IMR-90 (cell line): ENCODE results near the gene COL18A1. TPM values are rescaled to one million over a fixed set of nuclear protein-coding genes. Genes with fewer than 3 reads are reported as not detected.

ENCODE experiments used
- ATAC-seq: fragments of 200-7000 bp; cut with Tn5 transposase; 2 replicates; pipeline ENCODE4 v1.9.1; 2020; ENCODE audit warnings: low read depth, mild to moderate bottlenecking, moderate library complexity
- BruUV-seq: library from RNA; stranded (reverse); fragments of 400-500 nt; replicated peaks from 2 replicates; lab custom pipeline; 2021; lab: Mats Ljungman, UMichigan
- CTCF ChIA-PET: fragments of 300-600 bp; formaldehyde crosslinking; extraction: SDS; loops from one replicate; lab custom pipeline; 2021; ENCODE audit warnings: antibody characterized with exemption; lab: Yijun Ruan, JAX
- POLR2A ChIA-PET: fragments of 300-600 bp; sonication (Branson Sonifier 250); formaldehyde crosslinking; loops from one replicate; lab custom pipeline; 2022; ENCODE audit warnings: antibody characterized with exemption; ENCODE audit not compliant: unreplicated experiment; lab: Charles Lee
- DNase-seq: peaks from one replicate; pipeline ENCODE4 v3.0.0; 2013
- H2AFZ ChIP-seq: replicated peaks from 2 replicates; pipeline ENCODE3; 2013; ENCODE audit warnings: low read length, mild to moderate bottlenecking; ENCODE audit not compliant: poor library complexity
- H2AK5ac ChIP-seq: 2 replicates; pipeline ENCODE4 v1.6.1; 2013; ENCODE audit warnings: low read depth, low read length, inconsistent platforms
- H2AK9ac ChIP-seq: replicated peaks from 2 replicates; pipeline ENCODE3; 2013; ENCODE audit warnings: mild to moderate bottlenecking, low read depth, low read length, moderate library complexity; ENCODE audit not compliant: poor library complexity
- H2BK120ac ChIP-seq: 2 replicates; pipeline ENCODE4 v1.6.1; 2013; ENCODE audit warnings: low read depth, low read length, inconsistent platforms
- H2BK15ac ChIP-seq: 3 replicates; pipeline ENCODE4 v1.6.1; 2013; ENCODE audit warnings: low read depth, low read length, inconsistent platforms
- H2BK20ac ChIP-seq: 2 replicates; pipeline ENCODE4 v1.6.1; 2013; ENCODE audit warnings: low read depth, mild to moderate bottlenecking, inconsistent platforms, low read length, moderate library complexity
- H2BK5ac ChIP-seq: 2 replicates; pipeline ENCODE4 v1.6.1; 2013; ENCODE audit warnings: mild to moderate bottlenecking, low read depth, low read length, inconsistent platforms; ENCODE audit not compliant: poor library complexity, severe bottlenecking
- H3K14ac ChIP-seq: replicated peaks from 2 replicates; pipeline ENCODE4 v1.6.1; 2013; ENCODE audit warnings: low read depth, low read length, inconsistent platforms
- H3K18ac ChIP-seq: 2 replicates; pipeline ENCODE4 v1.6.1; 2013; ENCODE audit warnings: low read depth, low read length, control low read depth
- H3K23ac ChIP-seq: 2 replicates; pipeline ENCODE4 v1.6.1; 2013; ENCODE audit warnings: low read depth, low read length, inconsistent platforms
- H3K27ac ChIP-seq: 2 replicates; pipeline ENCODE4 v1.5.1; 2013; ENCODE audit warnings: mild to moderate bottlenecking, control low read depth, low read length; ENCODE audit not compliant: insufficient read depth
- H3K27me3 ChIP-seq: 2 replicates; pipeline ENCODE4 v1.6.1; 2013; ENCODE audit warnings: low read length; ENCODE audit not compliant: control insufficient read depth, insufficient read depth
- H3K36me3 ChIP-seq: 2 replicates; pipeline ENCODE4 v1.6.1; 2013; ENCODE audit warnings: low read length, mixed read lengths; ENCODE audit not compliant: control insufficient read depth, insufficient read depth
- H3K4ac ChIP-seq: 2 replicates; pipeline ENCODE4 v1.6.1; 2013; ENCODE audit warnings: low read depth, low read length, inconsistent platforms
- H3K4me1 ChIP-seq: 2 replicates; pipeline ENCODE4 v1.6.1; 2013; ENCODE audit warnings: low read length, mixed read lengths; ENCODE audit not compliant: control insufficient read depth, insufficient read depth
- H3K4me2 ChIP-seq: 2 replicates; pipeline ENCODE4 v1.6.1; 2013; ENCODE audit warnings: low read depth, mild to moderate bottlenecking, control low read depth, low read length, moderate library complexity
- H3K4me3 ChIP-seq: 2 replicates; pipeline ENCODE4 v1.5.1; 2013; ENCODE audit warnings: low read depth, mild to moderate bottlenecking, control low read depth, low read length, moderate library complexity; ENCODE audit not compliant: insufficient read depth
- H3K56ac ChIP-seq: 2 replicates; pipeline ENCODE4 v1.6.1; 2013; ENCODE audit warnings: low read length, inconsistent platforms; ENCODE audit not compliant: insufficient read depth; ENCODE audit errors: extremely low read depth
- H3K79me1 ChIP-seq, 2 experiments: 2 replicates each; pipeline ENCODE4 v1.6.1; 2013; ENCODE audit warnings: low read length in 2 of 2, inconsistent platforms in 1 of 2, low read depth in 1 of 2
- H3K9ac ChIP-seq: 2 replicates; pipeline ENCODE4 v1.6.1; 2013; ENCODE audit warnings: low read depth, low read length, control low read depth
- H3K9me1 ChIP-seq: 2 replicates; pipeline ENCODE4 v1.6.1; 2013; ENCODE audit warnings: low read length, inconsistent platforms; ENCODE audit not compliant: insufficient read depth
- H3K9me3 ChIP-seq: 2 replicates; pipeline ENCODE4 v1.6.1; 2013; ENCODE audit warnings: low read length; ENCODE audit not compliant: control insufficient read depth, insufficient read depth
- H4K20me1 ChIP-seq: 2 replicates; pipeline ENCODE4 v1.6.1; 2013; ENCODE audit warnings: low read length, inconsistent platforms; ENCODE audit not compliant: insufficient read depth
- H4K5ac ChIP-seq: 2 replicates; pipeline ENCODE4 v1.6.1; 2013; ENCODE audit warnings: mild to moderate bottlenecking, low read depth, low read length, control low read depth
- H4K8ac ChIP-seq, 2 experiments: 2 replicates each; pipeline ENCODE4 v1.6.1; 2013; ENCODE audit warnings: low read depth in 2 of 2, low read length in 2 of 2, control low read depth in 1 of 2, inconsistent platforms in 1 of 2
- H4K91ac ChIP-seq: 2 replicates; pipeline ENCODE4 v1.6.1; 2013; ENCODE audit warnings: low read depth, low read length, inconsistent platforms; ENCODE audit not compliant: insufficient read depth
- MAFK ChIP-seq: IDR thresholded peaks from 2 replicates; pipeline ENCODE4 v1.6.1; 2012; ENCODE audit warnings: low read depth, low read length, improper control_type of control experiment
- MAZ ChIP-seq: IDR thresholded peaks from 2 replicates; pipeline ENCODE4 v1.6.1; 2012; ENCODE audit warnings: low read depth, mild to moderate bottlenecking, low read length, improper control_type of control experiment, moderate library complexity, borderline replicate concordance
- MXI1 ChIP-seq: IDR thresholded peaks from 2 replicates; pipeline ENCODE4 v1.6.1; 2012; ENCODE audit warnings: low read depth, mild to moderate bottlenecking, low read length, moderate library complexity, borderline replicate concordance
- POLR2A ChIP-seq: IDR thresholded peaks from 2 replicates; pipeline ENCODE4 v1.6.1; 2012; ENCODE audit warnings: mild to moderate bottlenecking, low read depth, low read length
- RAD21 ChIP-seq: IDR thresholded peaks from 2 replicates; pipeline ENCODE4 v1.6.1; 2012; ENCODE audit warnings: low read length, improper control_type of control experiment
- RCOR1 ChIP-seq: IDR thresholded peaks from 2 replicates; pipeline ENCODE4 v1.6.1; 2012; ENCODE audit warnings: mild to moderate bottlenecking, low read length, improper control_type of control experiment; ENCODE audit not compliant: insufficient replicate concordance
- RFX5 ChIP-seq: IDR thresholded peaks from 2 replicates; pipeline ENCODE4 v1.8.0; 2012; ENCODE audit warnings: low read depth, mild to moderate bottlenecking, low read length, moderate library complexity
- SMC3 ChIP-seq: fragments of 150-350 bp; IDR thresholded peaks from 2 replicates; pipeline ENCODE4 v1.6.1; 2016; ENCODE audit warnings: low read depth, mild to moderate bottlenecking, antibody characterized with exemption, low read length, moderate library complexity
- WGBS, 2 experiments: methylation state at CpG; one replicate each; pipeline versions ENCODE4 v1.1.5 to v1.1.7; 2013; ENCODE audit warnings: missing lambda C conversion rate in 2 of 2; ENCODE audit not compliant: insufficient read length in 1 of 2; ENCODE audit errors: extremely low coverage in 2 of 2; 5-methylcytosine and 5-hydroxymethylcytosine counted together
- dilution Hi-C: fragments of 300-500 bp; cut with HindIII; formaldehyde crosslinking; loops from one replicate; pipeline ENCODE4 v1.14.3; 2018; ENCODE audit warnings: low sequenced_read_pairs; ENCODE audit not compliant: unreplicated experiment
- in situ Hi-C: fragments of 300-500 bp; cut with MboI; formaldehyde crosslinking; loops from 3 replicates; pipeline ENCODE4 v1.14.3; 2019; ENCODE audit warnings: low sequenced_read_pairs, inconsistent platforms, mixed read lengths
- intact Hi-C: fragments of 100-400 bp; cut with micrococcal nuclease; formaldehyde crosslinking; loops from 2 replicates; pipeline ENCODE4 v1.10.0; 2022
- polyA plus RNA-seq, 3 experiments: library from polyadenylated mRNA; depleted of rRNA; stranded (reverse); fragments of >200 nt; gene quantifications; 2 replicates each; pipeline ENCODE4 v1.2.3, GENCODE V29; 2012; ENCODE audit warnings: low replicate concordance in 1 of 3
- total RNA-seq: library from RNA; depleted of rRNA; stranded (reverse); fragments of >200 nt; gene quantifications from 2 replicates; pipeline ENCODE4 v1.2.3, GENCODE V29; 2012
- TF ChIP-seq, protein P1 (sequence below): fragments of 150-350 bp; IDR thresholded peaks from 2 replicates; pipeline ENCODE4 v1.6.1; 2017; ENCODE audit warnings: mild to moderate bottlenecking, antibody characterized with exemption, low read length, low read depth

Gene COL18A1
- total and polyA plus RNA-seq, 2 of the 4 experiments (the other 2 are of a cell fraction) = 4.3 to 46.7 TPM

- Histone ChIP-seq H3K4me3 (no peak overlapping the region), H4K5ac (no peak overlapping the region), H2AK9ac (peak overlapping the region; percentile 65), H2AK5ac (no peak overlapping the region), H3K9me1 (peaks cover 6% of the 10 kb centered on the region; the same call in 1 of the 2 replicates), H3K9me3 (no peaks in the 10 kb centered on the region), H3K23ac (no peak overlapping the region), H4K20me1 (no peaks in the 10 kb centered on the region), H2AFZ (no peak overlapping the region), H4K91ac (no peak overlapping the region), H3K79me1 (no peaks in the 10 kb centered on the region), H3K4me1 (peaks cover 9% of the 10 kb centered on the region), H4K8ac (no peak overlapping the region), H3K14ac (no peak overlapping the region), H2BK15ac (no peak overlapping the region), H3K36me3 (no peaks in the 10 kb centered on the region), H2BK5ac (no peak overlapping the region), H3K56ac (no peak overlapping the region), H3K18ac (no peak overlapping the region), H3K27me3 (no peaks in the 10 kb centered on the region; the same call in 1 of the 2 replicates), H3K4ac (no peak overlapping the region), H3K27ac (no peak overlapping the region), H3K4me2 (no peak overlapping the region), H3K9ac (no peak overlapping the region), H2BK120ac (no peak overlapping the region), H2BK20ac (no peak overlapping the region)
- dilution Hi-C loops (no loop called here), in situ Hi-C loops (loop anchor here (5.0 kb wide), 1 partner anchor 259 kb away; no protein-coding TSS in a partner anchor), intact Hi-C loops (loop anchor here (5.0 kb wide), 3 partner anchors 54 to 266 kb away; partner anchors contain the start of gene PCBP3)
- CTCF ChIA-PET = no interaction called here
- no TSS peak for BruUV-seq
- 88% methylated on average over 10 of the region's 26 CpGs; no CpG with 5 or more reads in 1 of the 2 experiments for WGBS, 2 experiments
- DNase-seq (no peak), ATAC-seq (no peak)
- POLR2A ChIA-PET = no interaction called here
- TF ChIP-seq RFX5 (no peak), SMC3 (no peak), MXI1 (no peak), MAFK (no peak), POLR2A (no peak), RAD21 (no peak), RCOR1 (no peak), MAZ (no peak)
- TF ChIP-seq, protein P1, sequence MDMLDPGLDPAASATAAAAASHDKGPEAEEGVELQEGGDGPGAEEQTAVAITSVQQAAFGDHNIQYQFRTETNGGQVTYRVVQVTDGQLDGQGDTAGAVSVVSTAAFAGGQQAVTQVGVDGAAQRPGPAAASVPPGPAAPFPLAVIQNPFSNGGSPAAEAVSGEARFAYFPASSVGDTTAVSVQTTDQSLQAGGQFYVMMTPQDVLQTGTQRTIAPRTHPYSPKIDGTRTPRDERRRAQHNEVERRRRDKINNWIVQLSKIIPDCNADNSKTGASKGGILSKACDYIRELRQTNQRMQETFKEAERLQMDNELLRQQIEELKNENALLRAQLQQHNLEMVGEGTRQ = no peak
Measured at GRCh38 chr21:45558044-45558721, 153.2 kb downstream of the COL18A1 start.
